K562 (cell line): Measurements from ENCODE around the gene ABCA3. TPM values are rescaled to one million over a fixed set of nuclear protein-coding genes. Genes with fewer than 3 reads are reported as not detected.

ENCODE experiments used
- ATAC-seq: fragments of 200-7000 bp; cut with Tn5 transposase; 3 replicates; pipeline ENCODE4 v1.9.1; 2020; ENCODE audit warnings: moderate library complexity
- BruUV-seq: library from RNA; stranded (reverse); fragments of 400-500 nt; replicated peaks from 2 replicates; lab custom pipeline; 2021; lab: Mats Ljungman, UMichigan
- CTCF ChIA-PET: fragments of 300-600 bp; formaldehyde crosslinking; extraction: SDS; loops from one replicate; lab custom pipeline; 2021; ENCODE audit warnings: low intra/inter-chr PET ratio; lab: Yijun Ruan, JAX
- POLR2A ChIA-PET: fragments of 300-600, 350-650 bp; sonication (Branson Sonifier 250); formaldehyde crosslinking; extraction: SDS; loops from one replicate; lab custom pipeline; 2021; ENCODE audit warnings: antibody characterized with exemption, inconsistent platforms; lab: Yijun Ruan, JAX
- DNase-seq, 4 experiments: peaks; one replicate each; pipeline versions ENCODE4 v3.0.0 to v3.0.0-alpha.2; 2011 to 2018; ENCODE audit warnings: low spot score in 3 of 4, mixed read lengths in 3 of 4; ENCODE audit errors: extremely low read depth in 1 of 4
- FAIRE-seq: peaks from 2 replicates; lab custom pipeline; 2011; peaks lifted over from hg19 to GRCh38; lab: Jason Lieb, UNC
- H2AFZ ChIP-seq: 2 replicates; pipeline ENCODE4 v1.6.0; 2011; ENCODE audit warnings: low read depth, low read length, control low read depth, inconsistent platforms
- H3K27ac ChIP-seq: fragments of 200-600 bp; 3 replicates; pipeline ENCODE4 v1.8.0; 2011; ENCODE audit warnings: low read depth, mild to moderate bottlenecking, control low read depth, inconsistent platforms, low read length, moderate library complexity, mixed read lengths; ENCODE audit errors: extremely low read depth
- H3K27me3 ChIP-seq, 2 experiments: fragments of 300-600 bp in 1 of 2; 2 replicates in 1 of 2; 3 replicates in 1 of 2; pipeline versions ENCODE4 v1.6.0 to v1.8.0; 2011; ENCODE audit warnings: inconsistent platforms in 2 of 2, low read length in 2 of 2, mild to moderate bottlenecking in 1 of 2, mixed read lengths in 1 of 2, moderate library complexity in 1 of 2; ENCODE audit not compliant: control insufficient read depth in 2 of 2, insufficient read depth in 2 of 2
- H3K36me3 ChIP-seq: fragments of 300-600 bp; 3 replicates; pipeline ENCODE4 v1.8.0; 2011; ENCODE audit warnings: mild to moderate bottlenecking, low read length, inconsistent platforms; ENCODE audit not compliant: control insufficient read depth, insufficient read depth
- H3K4me1 ChIP-seq, 2 experiments: fragments of 200-600 bp in 1 of 2; replicated peaks in 1 of 2; 2 replicates in 1 of 2; 3 replicates in 1 of 2; pipeline versions ENCODE4 v1.5.1 to v1.8.0; 2011; ENCODE audit warnings: inconsistent platforms in 2 of 2, low read length in 2 of 2, mild to moderate bottlenecking in 1 of 2, mixed read lengths in 1 of 2, moderate library complexity in 1 of 2; ENCODE audit not compliant: control insufficient read depth in 2 of 2, insufficient read depth in 2 of 2
- H3K4me2 ChIP-seq: 2 replicates; pipeline ENCODE4 v1.6.1; 2011; ENCODE audit warnings: low read length, control low read depth, inconsistent platforms, mixed read lengths; ENCODE audit not compliant: insufficient read depth
- H3K4me3 ChIP-seq: fragments of 200-600 bp; sonication (generic), shearing (Covaris generic); 2 replicates; pipeline ENCODE4 v1.5.1; 2016; ENCODE audit warnings: control low read depth, inconsistent platforms
- H3K79me2 ChIP-seq: fragments of 200-600 bp; 3 replicates; pipeline ENCODE4 v1.8.0; 2011; ENCODE audit warnings: low read length, inconsistent platforms; ENCODE audit not compliant: control insufficient read depth, insufficient read depth
- H3K9ac ChIP-seq, 2 experiments: 2 replicates each; pipeline versions ENCODE4 v1.6.0 to v1.6.1; 2011; ENCODE audit warnings: low read depth in 2 of 2, low read length in 2 of 2, control low read depth in 1 of 2, inconsistent platforms in 1 of 2, mild to moderate bottlenecking in 1 of 2, mixed read lengths in 1 of 2; ENCODE audit not compliant: insufficient read depth in 1 of 2
- H3K9me1 ChIP-seq: one replicate; pipeline ENCODE4 v1.6.0; 2011; ENCODE audit warnings: inconsistent platforms, mild to moderate bottlenecking, low read length, moderate library complexity; ENCODE audit not compliant: control insufficient read depth, insufficient read depth
- H3K9me3 ChIP-seq: replicated peaks from 2 replicates; pipeline ENCODE4 v1.5.1; 2011; ENCODE audit warnings: low read depth, low read length, inconsistent platforms; ENCODE audit not compliant: control insufficient read depth, insufficient read depth
- H4K20me1 ChIP-seq: replicated peaks from 2 replicates; pipeline ENCODE4 v1.6.1; 2011; ENCODE audit warnings: low read length, inconsistent platforms, mixed read lengths; ENCODE audit not compliant: control insufficient read depth, insufficient read depth
- CTCF ChIP-seq, 3 experiments: IDR thresholded peaks in 2 of 3; conservative IDR thresholded peaks in 1 of 3; 2 replicates each; pipeline ENCODE4 v1.5.1; 2011 to 2012; ENCODE audit warnings: low read length in 3 of 3, mild to moderate bottlenecking in 3 of 3, control low read depth in 2 of 3, improper control_type of control experiment in 1 of 3, inconsistent platforms in 1 of 3, low read depth in 1 of 3, mixed read lengths in 1 of 3, moderate library complexity in 1 of 3; ENCODE audit not compliant: insufficient read depth in 2 of 3
- NKRF ChIP-seq: fragments of 450-650 bp; IDR thresholded peaks from 2 replicates; pipeline ENCODE4 v1.6.1; 2016; ENCODE audit warnings: borderline replicate concordance
- RNF2 ChIP-seq: sonication (generic); IDR thresholded peaks from 2 replicates; pipeline ENCODE4 v1.6.1; 2016
- SAFB ChIP-seq: fragments of 200-400 bp; formaldehyde crosslinking; IDR thresholded peaks from 2 replicates; pipeline ENCODE4 v1.6.1; 2017; ENCODE audit warnings: low read depth, low read length, borderline replicate concordance
- WGBS: fragments of 100-300 bp; shearing (Covaris generic); methylation state at CpG from one replicate; pipeline ENCODE4 v1.1.6; 2016; ENCODE audit warnings: low coverage, mixed read lengths; ENCODE audit not compliant: insufficient coverage; ENCODE audit errors: missing lambda C conversion rate; 5-methylcytosine and 5-hydroxymethylcytosine counted together
- in situ Hi-C: fragments of 300-500 bp; cut with MboI; formaldehyde crosslinking; loops from 4 replicates; pipeline ENCODE4 v1.15.0; 2018; ENCODE audit warnings: inconsistent platforms, mixed read lengths
- intact Hi-C: fragments of 100-400 bp; cut with micrococcal nuclease; formaldehyde crosslinking; loops from 2 replicates; pipeline ENCODE4 v1.14.2; 2022
- polyA plus RNA-seq, 8 experiments: library from polyadenylated mRNA; depleted of rRNA in 4 of 8; stranded (reverse) in 5 of 8; unstranded in 3 of 8; fragments of >200 nt; fragmentation: Nextera tagmentation in 2 of 8; fragmentation: Illumina TruSeq in 1 of 8; extraction: Ambion mirVana in 2 of 8; extraction: Trizol in 1 of 8; gene quantifications; 2 replicates each; pipeline versions ENCODE4 v1.2.1 to v1.2.3, GENCODE V29; 2011 to 2014; ENCODE audit warnings: inconsistent platforms in 1 of 8, missing spikeins in 1 of 8
- total RNA-seq, 7 experiments: library from RNA; depleted of rRNA in 6 of 7; stranded (reverse); fragments of >200 nt in 6 of 7; fragmentation: Illumina TruSeq in 2 of 7; extraction: Trizol in 2 of 7; gene quantifications; 2 replicates each; pipeline versions ENCODE4 v1.2.1 to v1.2.3, GENCODE V29; 2011 to 2021; ENCODE audit warnings: low replicate concordance in 1 of 7
- TF ChIP-seq, protein P1 (sequence below): fragments of 450-650 bp; IDR thresholded peaks from 2 replicates; pipeline ENCODE4 v1.6.1; 2016; ENCODE audit warnings: mild to moderate bottlenecking

ABCA3 gene
- total and polyA plus RNA-seq, 9 of the 15 experiments (the other 6 are each of a cell fraction or from before 2014, with no cell fraction given): 0.66 to 23.7 (median 6.9) TPM

- TF ChIP-seq NKRF: no peak
- 0 out of 6 replicates have a peak, but pooled peaks of 1 of the 3 experiments have one; percentile 2 for TF ChIP-seq CTCF (IDR thresholded peaks at IDR 0.05 in 2 of 3, conservative IDR thresholded peaks at IDR 0.05 in 1 of 3; ENCODE audit: insufficient read depth in 2 of 3, low read depth in 1 of 3, low read length in 3 of 3)
- no peak for TF ChIP-seq SAFB
- TF ChIP-seq RNF2: no peak
- TF ChIP-seq, protein P1, sequence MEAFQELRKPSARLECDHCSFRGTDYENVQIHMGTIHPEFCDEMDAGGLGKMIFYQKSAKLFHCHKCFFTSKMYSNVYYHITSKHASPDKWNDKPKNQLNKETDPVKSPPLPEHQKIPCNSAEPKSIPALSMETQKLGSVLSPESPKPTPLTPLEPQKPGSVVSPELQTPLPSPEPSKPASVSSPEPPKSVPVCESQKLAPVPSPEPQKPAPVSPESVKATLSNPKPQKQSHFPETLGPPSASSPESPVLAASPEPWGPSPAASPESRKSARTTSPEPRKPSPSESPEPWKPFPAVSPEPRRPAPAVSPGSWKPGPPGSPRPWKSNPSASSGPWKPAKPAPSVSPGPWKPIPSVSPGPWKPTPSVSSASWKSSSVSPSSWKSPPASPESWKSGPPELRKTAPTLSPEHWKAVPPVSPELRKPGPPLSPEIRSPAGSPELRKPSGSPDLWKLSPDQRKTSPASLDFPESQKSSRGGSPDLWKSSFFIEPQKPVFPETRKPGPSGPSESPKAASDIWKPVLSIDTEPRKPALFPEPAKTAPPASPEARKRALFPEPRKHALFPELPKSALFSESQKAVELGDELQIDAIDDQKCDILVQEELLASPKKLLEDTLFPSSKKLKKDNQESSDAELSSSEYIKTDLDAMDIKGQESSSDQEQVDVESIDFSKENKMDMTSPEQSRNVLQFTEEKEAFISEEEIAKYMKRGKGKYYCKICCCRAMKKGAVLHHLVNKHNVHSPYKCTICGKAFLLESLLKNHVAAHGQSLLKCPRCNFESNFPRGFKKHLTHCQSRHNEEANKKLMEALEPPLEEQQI: no peak
- Histone ChIP-seq H3K9me1 (no peaks in the 10 kb centered on the region), H3K36me3 (peaks cover 95% of the 10 kb centered on the region; the same call in 2 of the 3 replicates), H3K9ac (peak overlapping the region in 1 of 2 experiments; percentile 45; a peak in 2 of 4 replicates), H3K27me3 (no peaks in the 10 kb centered on the region), H3K27ac (no peak overlapping the region), H3K79me2 (peaks cover 39% of the 10 kb centered on the region), H2AFZ (no peak overlapping the region), H3K4me1 (peaks cover 6 to 61% of the 10 kb centered on the region in 2 experiments; a peak in 3 of 5 replicates), H3K9me3 (no peaks in the 10 kb centered on the region), H3K4me3 (no peak overlapping the region), H4K20me1 (peaks cover 9% of the 10 kb centered on the region), H3K4me2 (no peak overlapping the region)
- DNase-seq (no peak), FAIRE-seq (no peak), ATAC-seq (no peak)
- 96% methylated on average over 22 of the region's 23 CpGs for WGBS
- in situ Hi-C loops (no loop called here), intact Hi-C loops (no loop called here)
- BruUV-seq: no TSS peak
- POLR2A ChIA-PET: interaction anchor here (0.7 to 1.4 kb wide), 3 partner anchors 22 to 271 kb away, joined by 3 read pairs; partner anchors contain the start of gene ECI1
- CTCF ChIA-PET: no interaction called here
Observed at GRCh38 chr16:2229632-2230250, 110.8 kb downstream of the ABCA3 start.
